WTC11 (cell line): ENCODE data around the gene PIKFYVE. TPM values are rescaled to one million over a fixed set of nuclear protein-coding genes. Genes with fewer than 3 reads are reported as not detected.

Source experiments
- ATAC-seq: fragments of 200-7000 bp; cut with Tn5 transposase; 2 replicates; pipeline ENCODE4 v1.10.0; 2021; ENCODE audit warnings: mild to moderate bottlenecking, moderate library complexity
- CTCF ChIA-PET: fragments of 300-600 bp; sonication (Branson Sonifier 250); formaldehyde crosslinking; loops from one replicate; lab custom pipeline; 2021; ENCODE audit warnings: antibody characterized with exemption; lab: Charles Lee
- POLR2A ChIA-PET: fragments of 350-600 bp; sonication (Branson Sonifier 250); formaldehyde crosslinking; loops from one replicate; lab custom pipeline; 2021; ENCODE audit warnings: antibody characterized with exemption; lab: Charles Lee
- DNase-seq: peaks from one replicate; pipeline ENCODE4 v3.0.0; 2021; ENCODE audit warnings: low spot score
- H3K27ac Mint-ChIP-seq: 2 replicates; pipeline ENCODE4 v1.8.0; 2021; ENCODE audit warnings: mixed read lengths
- H3K27me3 Mint-ChIP-seq: 2 replicates; pipeline ENCODE4 v1.8.0; 2021; ENCODE audit warnings: low read depth, mild to moderate bottlenecking, moderate library complexity, mixed read lengths
- H3K36me3 Mint-ChIP-seq: 2 replicates; pipeline ENCODE4 v1.8.0; 2021; ENCODE audit warnings: mixed read lengths
- H3K4me1 Mint-ChIP-seq: 2 replicates; pipeline ENCODE4 v1.8.0; 2022; ENCODE audit warnings: mixed read lengths
- H3K4me3 Mint-ChIP-seq: 2 replicates; pipeline ENCODE4 v1.8.0; 2021; ENCODE audit warnings: mild to moderate bottlenecking, moderate library complexity, mixed read lengths
- H3K9me3 Mint-ChIP-seq: 2 replicates; pipeline ENCODE4 v1.8.0; 2021; ENCODE audit warnings: mixed read lengths
- ATF1 ChIP-seq: sonication (generic); formaldehyde crosslinking; IDR thresholded peaks from 2 replicates; pipeline ENCODE4 v1.8.1; 2023; ENCODE audit warnings: mild to moderate bottlenecking, moderate library complexity, missing genetic modification reagents
- CBFB ChIP-seq: sonication (generic); formaldehyde crosslinking; IDR thresholded peaks from 2 replicates; pipeline ENCODE4 v1.8.1; 2022; ENCODE audit warnings: mild to moderate bottlenecking, low read depth, missing genetic modification reagents
- CREM ChIP-seq: sonication (generic); formaldehyde crosslinking; IDR thresholded peaks from 2 replicates; pipeline ENCODE4 v1.8.1; 2022; ENCODE audit warnings: mild to moderate bottlenecking, missing genetic modification reagents, moderate library complexity
- GABPB1 ChIP-seq: sonication (generic); formaldehyde crosslinking; IDR thresholded peaks from 2 replicates; pipeline ENCODE4 v1.8.1; 2023; ENCODE audit warnings: mild to moderate bottlenecking, missing genetic modification reagents
- KAT7 ChIP-seq: sonication (generic); formaldehyde crosslinking; IDR thresholded peaks from 2 replicates; pipeline ENCODE4 v1.8.1; 2023; ENCODE audit warnings: missing genetic modification reagents, mild to moderate bottlenecking, borderline replicate concordance
- MAX ChIP-seq: sonication (generic); formaldehyde crosslinking; IDR thresholded peaks from 2 replicates; pipeline ENCODE4 v1.8.0; 2022; ENCODE audit warnings: mild to moderate bottlenecking, missing genetic modification reagents
- MYBL2 ChIP-seq: sonication (generic); formaldehyde crosslinking; IDR thresholded peaks from 2 replicates; pipeline ENCODE4 v1.8.1; 2023; ENCODE audit warnings: mild to moderate bottlenecking, moderate library complexity, missing genetic modification reagents
- NFYB ChIP-seq: sonication (generic); formaldehyde crosslinking; conservative IDR thresholded peaks from 2 replicates; pipeline ENCODE4 v1.8.0; 2022; ENCODE audit warnings: low read depth, missing genetic modification reagents
- NR2C2 ChIP-seq: sonication (generic); formaldehyde crosslinking; IDR thresholded peaks from 2 replicates; pipeline ENCODE4 v1.8.0; 2022; ENCODE audit warnings: mild to moderate bottlenecking, missing genetic modification reagents
- NR3C1 ChIP-seq: sonication (generic); formaldehyde crosslinking; conservative IDR thresholded peaks from 2 replicates; pipeline ENCODE4 v1.8.1; 2023; ENCODE audit warnings: low read depth, mild to moderate bottlenecking, missing genetic modification reagents
- OVOL2 ChIP-seq: fragments of 250-450 bp; sonication (Bioruptor Pico); IDR thresholded peaks from 2 replicates; pipeline ENCODE4 v1.9.0; 2021; ENCODE audit warnings: mild to moderate bottlenecking, borderline replicate concordance
- SOX15 ChIP-seq: fragments of 250-450 bp; sonication (Bioruptor Pico); IDR thresholded peaks from 2 replicates; pipeline ENCODE4 v1.9.0; 2021; ENCODE audit warnings: mild to moderate bottlenecking
- USF1 ChIP-seq: sonication (generic); formaldehyde crosslinking; IDR thresholded peaks from 2 replicates; pipeline ENCODE4 v1.8.0; 2022; ENCODE audit warnings: mild to moderate bottlenecking, missing genetic modification reagents
- ZBTB21 ChIP-seq: sonication (generic); formaldehyde crosslinking; IDR thresholded peaks from 2 replicates; pipeline ENCODE4 v1.8.1; 2023; ENCODE audit warnings: mild to moderate bottlenecking, missing genetic modification reagents, borderline replicate concordance
- ZNF121 ChIP-seq: sonication (generic); formaldehyde crosslinking; IDR thresholded peaks from 2 replicates; pipeline ENCODE4 v1.8.0; 2023; ENCODE audit warnings: missing genetic modification reagents
- total RNA-seq: library from RNA; stranded (reverse); gene quantifications from 3 replicates; pipeline ENCODE4 v1.2.3, GENCODE V29; 2021
- TF ChIP-seq, protein P1 (sequence below): sonication (generic); formaldehyde crosslinking; IDR thresholded peaks from 2 replicates; pipeline ENCODE4 v1.8.1; 2022; ENCODE audit warnings: mild to moderate bottlenecking, moderate library complexity, missing genetic modification reagents
- TF ChIP-seq, protein P2 (sequence below): sonication (generic); formaldehyde crosslinking; IDR thresholded peaks from 2 replicates; pipeline ENCODE4 v1.8.1; 2023; ENCODE audit warnings: mild to moderate bottlenecking, moderate library complexity, missing genetic modification reagents
- TF ChIP-seq, protein P3 (sequence below): sonication (generic); formaldehyde crosslinking; IDR thresholded peaks from 2 replicates; pipeline ENCODE4 v1.8.1; 2022; ENCODE audit warnings: low read depth, mild to moderate bottlenecking, moderate library complexity, missing genetic modification reagents, borderline replicate concordance

PIKFYVE gene
- total RNA-seq, 1 experiment from 2014 or later: 36.1 TPM

- TF ChIP-seq, protein P1, sequence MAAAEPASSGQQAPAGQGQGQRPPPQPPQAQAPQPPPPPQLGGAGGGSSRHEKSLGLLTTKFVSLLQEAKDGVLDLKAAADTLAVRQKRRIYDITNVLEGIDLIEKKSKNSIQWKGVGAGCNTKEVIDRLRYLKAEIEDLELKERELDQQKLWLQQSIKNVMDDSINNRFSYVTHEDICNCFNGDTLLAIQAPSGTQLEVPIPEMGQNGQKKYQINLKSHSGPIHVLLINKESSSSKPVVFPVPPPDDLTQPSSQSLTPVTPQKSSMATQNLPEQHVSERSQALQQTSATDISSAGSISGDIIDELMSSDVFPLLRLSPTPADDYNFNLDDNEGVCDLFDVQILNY: no peak
- no peak for TF ChIP-seq ATF1
- TF ChIP-seq, all 79 proteins: peak for 0
Observed at GRCh38 chr2:208250388-208250787, 15.7 kb upstream of the PIKFYVE start (continued).

GRCh38 chr2:208251098-208251497 lies 15.0 kb upstream of the PIKFYVE start:
- Mint-ChIP-seq H3K27ac (peak overlapping the region; percentile 87; the same call in 1 of the 2 replicates), H3K9me3 (no peaks in the 10 kb centered on the region), H3K27me3 (no peaks in the 10 kb centered on the region), H3K4me1 (peaks cover 40% of the 10 kb centered on the region), H3K4me3 (no peak overlapping the region)
- DNase-seq: no peak
- TF ChIP-seq NR2C2 (CRISPR knock-in tag) (no peak), ZNF121 (CRISPR knock-in tag) (peak; percentile 83; the same call in 1 of the 2 replicates), OVOL2 (CRISPR knock-in tag) (no peak), MYBL2 (no peak), NFYB (CRISPR knock-in tag) (no peak), CBFB (no peak)
- TF ChIP-seq, all 79 proteins: peak for 1
- peaks cover 71% of the 10 kb centered on the region for H3K36me3 Mint-ChIP-seq
- CTCF ChIA-PET: no interaction called here
- POLR2A ChIA-PET: no interaction called here
- ATAC-seq: no peak

DNA sequence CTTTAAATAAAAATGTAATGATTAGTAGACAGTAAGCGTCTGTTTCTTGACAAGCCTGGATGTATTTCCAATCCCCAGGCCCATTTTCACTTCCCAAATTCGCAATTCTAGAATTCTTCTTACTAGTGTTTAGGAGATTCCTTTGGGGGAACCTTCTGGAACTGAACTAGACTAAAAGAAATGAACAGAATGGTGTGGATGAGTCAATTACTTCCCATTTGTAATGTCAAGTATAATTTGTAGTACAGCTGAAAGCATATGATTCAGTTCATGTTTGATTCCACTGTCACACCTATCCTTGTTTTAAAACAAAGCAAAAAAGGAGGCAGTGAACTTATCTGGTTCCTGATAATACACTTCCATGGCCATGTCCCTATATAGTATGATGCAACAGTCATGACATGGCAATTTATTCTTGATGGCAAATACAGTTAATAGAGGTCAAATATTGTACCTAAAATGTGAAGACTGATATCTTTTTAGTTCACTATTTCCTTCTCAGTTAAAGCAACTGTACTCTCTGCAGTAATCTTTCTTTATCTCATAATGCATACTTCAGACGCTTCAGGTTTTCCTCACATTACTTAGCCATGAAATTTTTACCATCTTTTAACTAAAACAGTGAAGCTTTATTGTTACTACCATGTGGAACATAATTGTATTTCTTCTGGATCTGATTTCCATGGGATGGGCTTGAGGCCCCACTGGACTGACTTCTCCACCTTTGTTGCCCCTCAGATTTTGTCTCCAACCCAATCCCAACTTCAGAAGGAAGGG lies 13.2 kb upstream of the PIKFYVE start:
- CTCF ChIA-PET: interaction anchor here (3.5 to 3.9 kb wide), 2 partner anchors 14 to 77 kb away, joined by 37 to 91 read pairs; partner anchors contain the start of gene PIKFYVE
- TF ChIP-seq ZBTB21: no peak
- TF ChIP-seq GABPB1 (CRISPR knock-in tag): peak; percentile 91
- peaks cover 57% of the 10 kb centered on the region for H3K36me3 Mint-ChIP-seq
- no peak for DNase-seq
- H3K4me1 Mint-ChIP-seq: peaks cover 46% of the 10 kb centered on the region
- H3K4me3 Mint-ChIP-seq: peak overlapping the region; percentile 99
- ATAC-seq: no peak
- POLR2A ChIA-PET: interaction anchor here (1.2 to 3.3 kb wide), 2 partner anchors 13 to 542 kb away, joined by 3 to 38 read pairs; partner anchors contain the start of gene PIKFYVE
- peak overlapping the region; percentile 92 for H3K27ac Mint-ChIP-seq
- no peaks in the 10 kb centered on the region for H3K9me3 Mint-ChIP-seq
- H3K27me3 Mint-ChIP-seq: no peaks in the 10 kb centered on the region

DNA sequence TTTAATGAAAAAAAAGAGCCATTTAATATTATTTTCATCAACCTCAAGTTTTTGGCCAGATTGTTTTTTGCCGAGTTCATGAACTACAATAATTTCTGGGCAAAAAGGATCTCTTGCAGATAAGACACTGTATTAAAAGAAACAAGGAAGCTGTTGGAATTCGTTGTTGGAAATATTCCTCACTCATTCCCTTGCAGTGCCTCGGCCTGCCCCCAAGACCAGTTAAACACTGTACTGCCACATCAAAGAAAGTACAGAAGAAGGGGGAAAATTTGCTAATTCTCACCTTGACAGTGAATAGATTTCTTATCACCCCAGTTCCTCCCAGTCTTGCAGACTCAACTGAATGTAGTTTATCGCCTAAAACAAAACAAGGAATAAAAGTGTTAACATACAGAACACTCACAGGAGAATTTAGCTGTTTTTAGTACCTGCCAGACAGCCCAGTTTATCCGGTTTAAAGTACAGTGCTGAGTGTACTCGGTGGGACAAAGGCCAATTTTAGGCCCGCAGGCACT lies 12.4 kb upstream of the PIKFYVE start:
- ATAC-seq: no peak
- Mint-ChIP-seq H3K4me1 (peaks cover 46% of the 10 kb centered on the region), H3K27me3 (no peaks in the 10 kb centered on the region), H3K4me3 (peak overlapping the region; percentile 99), H3K27ac (peak overlapping the region; percentile 92), H3K9me3 (no peaks in the 10 kb centered on the region), H3K36me3 (peaks cover 49% of the 10 kb centered on the region)
- POLR2A ChIA-PET: interaction anchor here (1.0 to 3.3 kb wide), 5 partner anchors 12 to 543 kb away, joined by 3 to 38 read pairs (median 5); partner anchors contain the start of gene PIKFYVE
- CTCF ChIA-PET: interaction anchor here (0.9 to 3.9 kb wide), 17 partner anchors 13 to 487 kb away, joined by 3 to 91 read pairs (median 5); partner anchors contain the start of genes CRYGA, CRYGD and PIKFYVE
- no peak for DNase-seq
- TF ChIP-seq CREM (CRISPR knock-in tag) (no peak), MYBL2 (0 out of 2 replicates have a peak, but pooled peaks have one; percentile 5)

GRCh38 chr2:208254118-208254870 lies 11.8 kb upstream of the PIKFYVE start:
- POLR2A ChIA-PET: interaction anchor here (0.6 to 3.3 kb wide), 8 partner anchors 11 to 543 kb away, joined by 3 to 38 read pairs (median 6); partner anchors contain the start of gene PIKFYVE
- H3K27ac Mint-ChIP-seq: peak overlapping the region; percentile 99
- TF ChIP-seq MAX: peak; percentile 52; the same call in 1 of the 2 replicates
- no peak for TF ChIP-seq SOX15 (CRISPR knock-in tag)
- no peak for TF ChIP-seq KAT7 (CRISPR knock-in tag)
- no peak for TF ChIP-seq USF1 (CRISPR knock-in tag)
- 0 out of 2 replicates have a peak, but pooled peaks have one; percentile 67 for TF ChIP-seq NR3C1 (CRISPR knock-in tag)
- TF ChIP-seq, protein P2, sequence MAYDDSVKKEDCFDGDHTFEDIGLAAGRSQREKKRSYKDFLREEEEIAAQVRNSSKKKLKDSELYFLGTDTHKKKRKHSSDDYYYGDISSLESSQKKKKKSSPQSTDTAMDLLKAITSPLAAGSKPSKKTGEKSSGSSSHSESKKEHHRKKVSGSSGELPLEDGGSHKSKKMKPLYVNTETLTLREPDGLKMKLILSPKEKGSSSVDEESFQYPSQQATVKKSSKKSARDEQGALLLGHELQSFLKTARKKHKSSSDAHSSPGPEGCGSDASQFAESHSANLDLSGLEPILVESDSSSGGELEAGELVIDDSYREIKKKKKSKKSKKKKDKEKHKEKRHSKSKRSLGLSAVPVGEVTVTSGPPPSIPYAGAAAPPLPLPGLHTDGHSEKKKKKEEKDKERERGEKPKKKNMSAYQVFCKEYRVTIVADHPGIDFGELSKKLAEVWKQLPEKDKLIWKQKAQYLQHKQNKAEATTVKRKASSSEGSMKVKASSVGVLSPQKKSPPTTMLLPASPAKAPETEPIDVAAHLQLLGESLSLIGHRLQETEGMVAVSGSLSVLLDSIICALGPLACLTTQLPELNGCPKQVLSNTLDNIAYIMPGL (CRISPR knock-in tag): peak; percentile 73; the same call in 1 of the 2 replicates
- no peak for TF ChIP-seq MYBL2
- TF ChIP-seq, protein P3, sequence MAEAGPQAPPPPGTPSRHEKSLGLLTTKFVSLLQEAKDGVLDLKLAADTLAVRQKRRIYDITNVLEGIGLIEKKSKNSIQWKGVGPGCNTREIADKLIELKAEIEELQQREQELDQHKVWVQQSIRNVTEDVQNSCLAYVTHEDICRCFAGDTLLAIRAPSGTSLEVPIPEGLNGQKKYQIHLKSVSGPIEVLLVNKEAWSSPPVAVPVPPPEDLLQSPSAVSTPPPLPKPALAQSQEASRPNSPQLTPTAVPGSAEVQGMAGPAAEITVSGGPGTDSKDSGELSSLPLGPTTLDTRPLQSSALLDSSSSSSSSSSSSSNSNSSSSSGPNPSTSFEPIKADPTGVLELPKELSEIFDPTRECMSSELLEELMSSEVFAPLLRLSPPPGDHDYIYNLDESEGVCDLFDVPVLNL (CRISPR knock-in tag): no peak

More at GRCh38 chr2:208254118-208254870, 11.8 kb upstream of the PIKFYVE start:
- Mint-ChIP-seq H3K4me3 (peak overlapping the region; percentile 99), H3K36me3 (peaks cover 43% of the 10 kb centered on the region), H3K27me3 (no peaks in the 10 kb centered on the region), H3K4me1 (peaks cover 46% of the 10 kb centered on the region), H3K9me3 (no peaks in the 10 kb centered on the region)
- DNase-seq (peak; percentile 96), ATAC-seq (peak; percentile 72)
- CTCF ChIA-PET: interaction anchor here (0.6 to 3.9 kb wide), 28 partner anchors 13 to 629 kb away, joined by 3 to 91 read pairs (median 4); partner anchors contain the start of genes CRYGA, CRYGD, METTL21A and PIKFYVE
